SKM-1 treated with dmso at 0.1 percent for 144 hours (cell line): ENCODE data around the gene PCDHGA3.
A peak's percentile ranks its signal among the peaks of the same experiment; 100 is the strongest.
"Not testable (repeated sequence)": the region's sequence is repeated elsewhere in the genome, so short reads cannot be mapped to it uniquely, and the experiment has no call there.

Experiments
- DNase-seq: peaks from one replicate; lab custom pipeline; 2025; ENCODE audit not compliant: unreplicated experiment; lab: John Stamatoyannopoulos, UW

PCDHGA3 gene

DNA sequence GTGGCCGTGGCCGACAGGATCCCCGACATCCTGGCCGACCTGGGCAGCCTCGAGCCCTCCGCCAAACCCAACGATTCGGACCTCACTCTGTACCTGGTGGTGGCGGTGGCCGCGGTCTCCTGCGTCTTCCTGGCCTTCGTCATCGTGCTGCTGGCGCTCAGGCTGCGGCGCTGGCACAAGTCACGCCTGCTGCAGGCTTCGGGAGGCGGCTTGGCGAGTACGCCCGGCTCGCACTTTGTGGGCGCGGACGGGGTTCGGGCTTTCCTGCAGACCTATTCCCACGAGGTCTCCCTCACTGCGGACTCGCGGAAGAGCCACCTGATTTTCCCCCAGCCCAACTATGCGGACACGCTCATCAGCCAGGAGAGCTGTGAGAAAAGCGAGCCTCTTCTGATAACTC, 2.4 kb downstream of the PCDHGA3 start:
- DNase-seq, result not testable (repeated sequence)

GRCh38 chr5:141349917-141350619, 6.4 kb downstream of the PCDHGA3 start, which contains the start of gene PCDHGB1:
TSS of gene PCDHGB1 (plus strand) at chr5:141350099. CDS start at chr5:141350261, 162 bp downstream.
- DNase-seq, result peak; percentile 8

GRCh38 chr5:141351591-141351990, 8.0 kb downstream of the PCDHGA3 start:
- DNase-seq, result no peak

- no peak for DNase-seq
Measured at GRCh38 chr5:141354900-141355469, 11.4 kb downstream of the PCDHGA3 start, which contains the start of gene PCDHGA4. TSS of gene PCDHGA4 (plus strand) at chr5:141355021. CDS start at chr5:141355108, 87 bp downstream.

DNA sequence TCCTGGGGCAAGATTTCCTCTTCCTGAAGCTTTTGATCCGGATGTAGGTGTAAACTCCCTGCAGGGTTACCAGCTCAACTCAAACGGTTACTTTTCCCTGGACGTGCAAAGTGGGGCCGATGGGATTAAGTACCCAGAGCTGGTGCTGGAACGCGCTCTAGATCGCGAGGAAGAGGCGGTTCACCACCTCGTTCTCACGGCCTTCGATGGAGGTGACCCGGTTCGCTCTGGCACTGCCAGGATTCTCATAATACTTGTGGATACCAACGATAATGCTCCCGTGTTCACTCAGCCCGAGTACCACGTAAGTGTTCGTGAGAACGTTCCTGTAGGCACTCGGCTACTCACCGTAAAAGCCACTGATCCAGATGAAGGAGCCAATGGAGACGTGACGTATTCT, 12.0 kb downstream of the PCDHGA3 start:
- DNase-seq, result no peak

- no peak for DNase-seq
Measured at GRCh38 chr5:141356133-141356532, 12.5 kb downstream of the PCDHGA3 start.

- DNase-seq, result no peak
Measured at GRCh38 chr5:141356950-141357349, 13.3 kb downstream of the PCDHGA3 start.

DNA sequence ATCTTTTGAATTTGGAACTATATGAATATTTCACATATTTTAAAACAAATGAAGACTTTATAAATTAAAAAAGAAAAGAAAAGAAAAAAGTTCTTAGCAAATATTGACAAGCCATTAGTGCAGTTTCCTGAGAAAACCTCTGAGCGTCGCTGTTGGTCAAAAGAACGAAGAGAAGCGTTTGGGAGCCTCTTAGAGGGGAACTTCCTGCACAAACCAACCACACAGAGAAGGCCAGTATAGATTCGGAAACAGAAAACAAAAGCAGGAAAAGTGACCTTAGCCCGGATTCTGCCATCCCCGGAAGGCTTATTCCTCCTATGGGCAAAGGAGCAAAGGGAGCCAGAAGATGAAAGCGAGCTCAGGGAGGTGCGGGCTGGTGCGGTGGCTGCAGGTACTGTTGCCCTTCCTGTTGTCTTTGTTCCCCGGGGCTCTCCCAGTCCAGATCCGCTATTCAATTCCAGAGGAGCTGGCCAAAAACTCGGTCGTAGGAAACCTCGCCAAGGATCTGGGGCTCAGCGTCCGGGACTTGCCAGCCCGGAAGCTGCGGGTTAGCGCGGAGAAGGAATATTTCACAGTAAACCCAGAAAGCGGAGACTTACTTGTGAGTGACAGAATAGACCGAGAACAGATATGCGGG, 16.3 kb downstream of the PCDHGA3 start, which contains the start of gene PCDHGB2:
Gene PCDHGB2 (plus strand): TSS at position 205 of the 637 bp plus-strand sequence. CDS start 142 bp downstream, at position 347.
- DNase-seq, result no peak

GRCh38 chr5:141360685-141361084, 17.1 kb downstream of the PCDHGA3 start:
- DNase-seq, result no peak

DNA sequence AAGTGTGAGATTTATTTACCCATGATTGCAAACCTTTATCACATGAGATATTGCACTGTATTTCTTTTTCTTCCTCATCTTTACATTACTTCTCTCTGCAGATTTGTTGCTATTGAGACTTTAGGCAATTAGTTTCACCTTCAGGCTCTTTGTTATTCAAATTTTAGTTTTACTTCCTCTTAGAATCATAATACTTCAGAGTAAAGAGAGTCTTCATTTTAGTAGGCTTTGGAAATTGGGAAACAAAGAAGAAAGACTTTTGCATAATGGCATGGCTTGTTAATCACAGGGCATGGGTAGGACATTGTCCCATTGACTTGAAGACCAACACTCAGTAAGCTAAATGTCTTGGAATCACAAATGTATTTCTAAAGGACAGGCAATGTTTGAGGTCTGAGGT, 19.1 kb downstream of the PCDHGA3 start:
- DNase-seq, result no peak

DNA sequence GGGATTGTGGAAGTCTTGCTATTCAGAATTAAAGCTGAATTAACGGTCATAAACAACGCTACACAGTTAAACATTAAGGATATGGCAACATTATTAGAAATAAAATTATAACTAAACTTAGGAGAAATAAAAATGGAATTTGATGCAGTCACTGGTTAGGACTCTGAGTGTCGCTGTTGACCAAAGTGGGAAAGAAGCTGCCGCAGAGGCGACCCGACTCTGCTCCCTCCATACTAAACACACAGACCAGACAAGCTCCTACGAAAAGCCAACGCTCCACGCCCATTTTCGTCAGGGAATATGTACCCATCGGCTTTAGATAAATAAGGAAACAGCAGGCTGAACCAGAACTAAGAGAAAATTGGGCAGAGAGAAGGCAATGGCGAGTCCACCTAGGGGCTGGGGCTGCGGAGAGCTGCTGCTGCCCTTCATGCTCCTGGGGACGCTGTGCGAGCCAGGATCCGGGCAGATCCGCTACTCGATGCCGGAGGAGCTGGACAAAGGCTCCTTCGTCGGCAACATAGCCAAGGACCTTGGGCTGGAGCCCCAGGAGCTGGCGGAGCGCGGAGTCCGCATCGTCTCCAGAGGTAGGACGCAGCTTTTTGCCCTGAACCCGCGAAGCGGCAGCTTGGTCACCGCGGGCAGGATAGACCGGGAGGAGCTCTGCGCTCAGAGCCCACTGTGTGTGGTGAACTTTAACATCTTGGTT, 20.5 kb downstream of the PCDHGA3 start, which contains the start of gene PCDHGA5:
Gene PCDHGA5 (plus strand): TSS at position 211 of the 709 bp plus-strand sequence. CDS start 169 bp downstream, at position 380.
- DNase-seq, result no peak

DNA sequence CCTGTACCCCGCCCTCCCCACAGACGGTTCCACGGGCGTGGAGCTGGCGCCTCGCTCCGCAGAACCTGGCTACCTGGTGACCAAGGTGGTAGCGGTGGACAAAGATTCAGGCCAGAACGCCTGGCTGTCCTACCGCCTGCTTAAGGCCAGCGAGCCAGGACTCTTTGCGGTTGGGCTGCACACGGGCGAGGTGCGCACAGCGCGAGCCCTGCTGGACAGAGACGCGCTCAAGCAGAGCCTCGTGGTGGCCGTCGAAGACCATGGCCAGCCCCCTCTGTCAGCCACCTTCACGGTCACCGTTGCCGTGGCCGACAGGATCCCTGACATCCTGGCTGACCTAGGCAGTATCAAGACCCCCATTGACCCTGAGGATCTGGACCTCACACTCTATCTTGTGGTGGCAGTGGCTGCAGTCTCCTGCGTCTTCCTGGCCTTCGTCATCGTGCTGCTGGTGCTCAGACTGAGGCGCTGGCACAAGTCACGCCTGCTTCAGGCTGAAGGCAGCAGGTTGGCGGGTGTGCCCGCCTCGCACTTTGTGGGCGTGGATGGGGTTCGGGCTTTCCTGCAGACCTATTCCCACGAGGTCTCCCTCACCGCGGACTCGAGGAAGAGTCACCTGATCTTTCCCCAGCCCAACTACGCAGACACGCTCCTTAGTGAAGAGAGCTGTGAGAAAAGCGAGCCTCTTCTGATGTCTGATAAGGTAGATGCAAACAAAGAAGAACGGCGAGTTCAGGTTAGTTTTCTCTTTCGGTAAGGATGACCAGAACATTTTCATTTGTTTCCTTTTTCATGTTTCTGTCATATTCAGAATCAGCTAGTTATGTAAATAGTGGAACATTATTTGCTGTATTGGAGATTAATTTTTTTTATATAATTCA, 22.6 kb downstream of the PCDHGA3 start:
- DNase-seq, result no peak

GRCh38 chr5:141369994-141370848, 26.6 kb downstream of the PCDHGA3 start, which contains the start of gene PCDHGB3:
TSS of gene PCDHGB3 (plus strand) at chr5:141370242. CDS start at chr5:141370395, 153 bp downstream.
- no peak for DNase-seq

GRCh38 chr5:141371572-141372475, 28.2 kb downstream of the PCDHGA3 start:
- no peak for DNase-seq

DNA sequence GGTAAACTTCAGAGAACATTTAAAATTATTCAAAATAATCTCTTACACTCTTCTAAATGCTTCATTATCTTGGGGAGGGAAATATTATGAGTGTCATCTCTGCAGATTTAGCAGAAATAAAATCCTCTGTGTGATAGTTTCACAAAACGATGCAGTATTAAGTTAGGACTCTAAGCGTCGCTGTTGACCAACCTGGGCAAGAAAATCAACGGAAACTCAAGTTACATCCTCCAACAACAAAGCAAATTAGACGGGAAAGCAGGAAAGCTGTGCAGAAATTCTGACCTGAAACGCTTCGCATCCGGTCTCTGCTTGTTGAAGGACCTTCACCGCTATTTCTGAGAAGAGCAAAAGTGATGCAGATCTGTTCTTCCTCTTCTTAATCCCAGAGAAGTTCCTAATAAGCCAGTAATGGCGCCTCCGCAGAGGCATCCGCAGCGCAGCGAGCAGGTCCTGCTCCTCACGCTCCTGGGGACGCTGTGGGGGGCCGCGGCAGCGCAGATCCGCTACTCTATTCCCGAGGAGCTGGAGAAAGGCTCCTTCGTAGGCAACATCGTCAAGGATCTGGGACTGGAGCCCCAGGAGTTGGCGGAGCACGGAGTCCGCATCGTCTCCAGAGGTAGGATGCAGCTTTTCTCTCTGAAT, 30.2 kb downstream of the PCDHGA3 start, which contains the start of gene PCDHGA6:
Gene PCDHGA6 (plus strand): TSS at position 219 of the 645 bp plus-strand sequence. CDS start 193 bp downstream, at position 412.
- DNase-seq, result no peak

GRCh38 chr5:141374627-141375026, 31.0 kb downstream of the PCDHGA3 start:
- DNase-seq, result no peak

DNA sequence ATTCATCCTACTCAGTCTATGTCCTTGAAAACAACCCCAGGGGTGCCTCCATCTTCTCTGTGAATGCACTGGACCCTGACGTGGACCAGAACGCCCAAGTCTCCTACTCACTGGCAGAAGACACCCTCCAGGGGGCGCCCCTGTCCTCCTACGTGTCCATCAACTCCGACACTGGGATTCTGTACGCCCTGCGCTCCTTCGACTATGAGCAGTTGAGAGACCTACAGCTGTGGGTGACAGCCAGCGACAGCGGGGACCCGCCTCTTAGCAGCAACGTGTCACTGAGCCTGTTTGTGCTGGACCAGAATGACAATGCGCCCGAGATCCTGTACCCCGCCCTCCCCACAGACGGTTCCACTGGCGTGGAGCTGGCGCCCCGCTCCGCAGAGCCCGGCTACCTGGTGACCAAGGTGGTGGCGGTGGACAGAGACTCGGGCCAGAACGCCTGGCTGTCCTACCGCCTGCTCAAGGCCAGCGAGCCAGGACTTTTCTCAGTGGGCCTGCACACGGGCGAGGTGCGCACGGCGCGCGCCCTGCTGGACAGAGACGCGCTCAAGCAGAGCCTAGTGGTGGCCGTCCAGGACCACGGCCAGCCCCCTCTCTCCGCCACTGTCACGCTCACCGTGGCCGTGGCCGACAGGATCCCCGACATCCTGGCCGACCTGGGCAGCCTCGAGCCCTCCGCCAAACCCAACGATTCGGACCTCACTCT, 32.0 kb downstream of the PCDHGA3 start:
- not testable (repeated sequence) for DNase-seq
